GM19238 (cell line): Measurements from ENCODE around the gene CHCHD3.

Experiments
- DNase-seq: peaks from one replicate; pipeline ENCODE4 v3.0.0; 2011; ENCODE audit warnings: low spot score; ENCODE audit not compliant: insufficient read length

CHCHD3 gene

DNA sequence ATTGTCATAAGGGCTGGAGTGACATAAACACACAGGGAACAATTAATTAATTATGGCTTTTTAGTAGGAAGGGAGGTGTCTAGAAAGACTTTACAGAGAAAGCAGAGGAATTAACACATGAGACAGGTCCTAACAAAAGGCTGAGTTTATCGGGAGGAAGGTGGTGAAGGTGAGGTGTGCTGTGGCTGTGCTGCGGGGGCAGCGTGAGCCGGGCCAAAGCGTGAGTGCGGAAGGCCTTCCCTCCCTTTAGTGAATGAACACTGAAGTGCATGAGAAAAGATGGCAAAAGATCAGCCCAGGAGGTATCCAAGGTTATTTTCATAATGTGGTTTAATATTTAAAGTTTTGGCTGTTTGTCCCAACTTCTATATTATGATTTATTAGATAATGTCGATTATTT is 262.2 kb downstream of the CHCHD3 start:
- DNase-seq, result no peak

DNA sequence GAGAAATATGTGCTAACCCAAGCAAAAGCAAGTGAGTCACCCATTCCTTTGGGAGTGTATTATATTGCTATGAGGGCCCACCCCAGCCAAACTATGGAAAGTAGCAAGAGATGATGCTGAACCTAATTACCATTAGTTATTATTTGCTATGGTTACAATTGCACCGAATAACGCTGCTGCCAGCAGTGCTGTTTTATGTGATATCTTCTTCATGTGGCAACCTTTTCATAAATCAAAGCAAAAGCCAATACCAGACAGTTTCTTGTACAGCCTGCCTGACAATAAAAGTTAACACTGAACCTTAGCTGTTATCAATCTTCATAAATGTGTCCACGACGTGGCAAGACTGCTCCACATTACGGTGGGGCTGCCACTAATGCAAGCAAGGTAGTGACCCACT is 263.9 kb downstream of the CHCHD3 start:
- no peak for DNase-seq

DNA sequence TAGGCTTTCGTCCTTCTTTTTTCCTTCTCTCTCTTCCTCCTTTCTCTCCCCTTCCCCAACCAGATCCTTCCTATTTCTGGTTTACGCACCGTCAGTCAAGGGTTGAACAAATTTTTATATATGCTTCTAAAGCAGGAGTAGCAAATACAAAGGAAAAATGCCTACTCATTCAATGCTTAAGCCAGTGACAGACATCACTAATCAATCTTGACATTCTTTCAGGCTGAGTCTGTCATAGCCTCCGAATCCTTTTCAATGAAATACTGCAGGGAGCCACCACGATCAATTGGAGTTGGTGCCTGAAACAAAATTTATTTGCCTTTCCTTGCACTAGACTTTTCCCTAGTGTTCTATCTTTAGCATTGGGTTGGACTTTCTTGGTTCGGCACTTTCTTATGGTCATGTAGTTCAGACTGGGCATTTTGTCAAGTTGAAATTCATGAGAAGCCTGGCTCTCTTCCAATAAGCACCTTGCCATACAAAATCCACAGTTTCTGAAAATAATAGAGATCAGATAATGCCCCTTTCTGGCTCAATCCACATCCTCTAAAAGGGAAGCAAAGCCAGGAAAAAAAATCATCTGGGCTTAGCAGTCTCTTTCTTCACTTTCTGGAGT is 266.1 kb downstream of the CHCHD3 start:
- no peak for DNase-seq

DNA sequence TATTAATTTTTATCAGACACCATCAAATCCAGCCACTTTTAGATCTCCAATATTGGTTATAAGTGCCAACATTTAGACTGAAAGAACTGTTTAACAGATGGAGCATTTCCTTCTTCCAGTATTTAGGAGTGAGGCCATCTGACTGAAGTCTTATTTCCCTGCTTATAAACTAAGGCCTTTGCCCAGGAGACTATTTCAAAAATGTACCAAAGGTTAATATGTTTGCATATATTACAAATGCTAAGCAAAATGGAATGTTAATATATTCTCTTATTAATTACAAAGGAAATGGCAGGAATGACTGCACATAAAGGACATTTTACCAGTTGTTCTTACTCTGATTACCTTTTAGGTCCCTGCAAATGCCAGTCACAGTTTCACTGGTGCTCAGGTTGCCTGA is 266.8 kb downstream of the CHCHD3 start:
- DNase-seq, result no peak

DNA sequence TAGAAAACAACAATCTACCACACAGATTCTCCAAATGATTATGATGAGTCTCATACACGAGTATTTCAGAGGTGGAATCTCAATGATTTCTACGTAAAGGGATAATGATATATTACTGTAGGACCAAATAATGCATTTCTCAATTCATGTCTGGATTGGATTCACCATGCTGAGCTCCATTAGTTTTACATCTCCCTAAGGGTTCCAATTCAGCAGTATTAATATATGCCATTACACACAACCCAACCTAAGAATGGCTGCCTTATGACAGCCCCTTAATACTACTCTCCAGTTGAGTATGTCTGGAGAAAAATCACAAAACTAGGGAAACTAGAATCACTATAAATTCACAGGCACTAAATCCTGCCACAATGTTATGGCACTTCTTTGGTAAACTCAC is 271.3 kb downstream of the CHCHD3 start:
- DNase-seq, result no peak

DNA sequence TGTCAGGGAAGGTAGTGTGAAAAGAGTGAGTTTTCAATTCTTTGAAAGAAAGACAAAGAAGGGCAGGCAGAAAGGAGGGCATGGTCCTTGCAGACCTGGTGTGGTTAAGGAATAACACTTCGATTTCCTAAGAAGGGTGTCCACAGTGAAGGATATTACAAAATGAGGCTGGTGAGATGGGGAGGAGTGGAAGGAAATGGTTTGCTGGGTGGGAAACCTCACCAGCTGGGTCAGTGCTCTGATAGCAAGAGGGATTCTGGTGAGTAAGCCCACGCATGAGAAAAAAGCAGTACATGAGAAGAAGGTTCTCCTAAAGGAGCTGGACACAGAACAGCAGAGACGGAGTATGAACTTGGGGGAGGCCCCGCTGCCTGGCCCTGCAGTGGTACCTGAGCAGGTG is 275.1 kb downstream of the CHCHD3 start:
- DNase-seq, result no peak

DNA sequence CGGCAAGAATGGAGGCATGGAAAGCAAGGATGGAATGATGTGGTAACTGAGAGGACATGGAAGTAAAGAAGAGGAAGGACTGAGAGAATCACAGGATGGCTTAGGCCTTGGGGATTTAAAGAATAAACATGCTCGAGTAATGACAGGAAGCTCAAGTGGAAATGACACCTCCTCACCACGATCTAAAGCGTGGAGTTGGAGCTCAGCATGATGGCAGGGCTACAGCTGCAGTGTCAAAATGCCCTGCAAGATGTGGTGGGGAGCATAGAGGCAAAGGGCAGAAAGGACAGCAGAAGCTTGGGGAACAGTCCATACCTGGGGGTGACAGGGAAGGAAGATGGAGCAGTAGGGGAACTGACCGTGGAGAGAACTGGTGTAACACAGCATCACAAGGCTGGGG is 276.1 kb downstream of the CHCHD3 start:
- no peak for DNase-seq

DNA sequence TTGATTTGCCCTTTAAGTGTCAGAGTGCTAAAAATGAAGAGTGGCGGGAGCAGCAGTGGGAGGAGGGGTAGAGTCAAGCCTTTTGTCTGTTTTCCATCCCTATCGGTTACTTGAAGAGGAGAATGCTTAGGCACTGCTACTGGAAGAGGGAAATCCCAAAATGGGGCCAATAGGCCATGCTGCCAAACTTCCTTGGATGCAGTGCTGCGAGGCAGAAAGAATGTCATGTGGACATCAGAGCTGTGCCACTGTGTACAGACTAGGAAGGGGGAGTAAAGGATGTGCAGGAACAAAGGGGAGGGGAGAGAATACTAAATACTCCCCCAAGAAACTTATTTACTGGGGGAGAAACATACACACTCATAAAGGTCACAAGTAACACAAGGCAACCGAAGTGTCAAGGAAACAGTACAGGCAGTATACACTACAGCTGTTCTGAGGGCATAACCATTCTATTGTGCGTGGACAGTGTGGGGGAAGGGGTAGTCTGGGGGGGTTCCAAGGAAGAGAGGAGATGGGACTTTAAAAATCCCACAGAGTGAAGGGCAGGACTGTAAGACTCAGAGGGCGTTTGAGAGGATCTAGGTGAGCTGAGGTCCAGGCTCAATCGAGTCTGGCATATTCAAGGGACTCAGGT is 276.9 kb downstream of the CHCHD3 start:
- no peak for DNase-seq

DNA sequence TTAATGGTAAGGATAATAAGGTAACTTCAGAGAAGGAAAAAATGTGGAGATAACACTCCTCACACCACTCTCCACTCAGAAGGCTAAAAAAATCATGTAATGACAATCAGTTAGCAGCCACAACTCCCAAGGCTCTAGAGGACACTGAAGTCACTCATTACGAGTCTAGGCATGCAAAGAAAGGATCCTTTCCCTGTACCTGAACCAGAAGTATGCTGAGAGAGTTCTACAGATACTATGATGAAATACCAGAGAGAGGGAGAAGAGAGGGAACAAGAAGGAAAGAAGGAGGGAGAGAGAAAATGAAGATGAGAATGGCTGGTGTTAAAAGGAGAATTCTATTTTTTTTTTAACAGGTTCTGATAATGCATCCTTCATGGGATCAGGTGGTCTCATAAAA is 281.4 kb downstream of the CHCHD3 start:
- DNase-seq, result no peak

DNA sequence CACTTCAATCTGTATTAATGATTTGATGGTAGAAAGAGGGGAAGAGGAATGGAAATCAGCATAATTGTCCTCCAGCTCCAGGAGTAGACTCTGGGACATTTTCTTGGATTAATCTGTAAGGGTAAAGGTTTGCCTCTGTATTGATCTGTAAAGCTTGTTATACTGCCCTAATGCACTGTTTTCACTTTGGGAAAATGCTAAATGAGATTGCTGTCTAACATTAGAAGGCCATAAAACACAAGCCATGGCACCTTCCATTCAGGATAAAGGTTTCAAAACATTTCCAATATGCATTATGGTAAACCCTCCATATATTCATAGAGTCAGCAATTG is 282.8 kb downstream of the CHCHD3 start:
- DNase-seq, result no peak

DNA sequence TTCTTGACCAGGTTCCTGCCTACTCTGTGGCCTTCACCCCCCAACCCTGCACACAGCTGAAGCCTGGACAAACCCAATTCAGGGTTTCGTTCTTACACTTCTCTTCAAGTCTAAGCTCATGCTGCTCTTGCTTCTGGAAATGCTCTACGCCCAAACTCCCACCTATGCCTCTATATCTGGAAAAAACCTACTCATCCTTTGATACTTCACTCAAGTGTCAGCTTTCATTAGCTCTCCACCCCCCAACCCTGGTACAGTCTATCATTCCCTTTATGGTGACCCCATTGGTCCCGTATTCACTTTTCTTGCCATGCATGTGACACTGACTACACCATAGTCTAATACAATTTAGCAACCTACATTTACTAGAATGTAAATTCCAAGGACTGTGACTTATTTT is 284.7 kb downstream of the CHCHD3 start:
- no peak for DNase-seq

DNA sequence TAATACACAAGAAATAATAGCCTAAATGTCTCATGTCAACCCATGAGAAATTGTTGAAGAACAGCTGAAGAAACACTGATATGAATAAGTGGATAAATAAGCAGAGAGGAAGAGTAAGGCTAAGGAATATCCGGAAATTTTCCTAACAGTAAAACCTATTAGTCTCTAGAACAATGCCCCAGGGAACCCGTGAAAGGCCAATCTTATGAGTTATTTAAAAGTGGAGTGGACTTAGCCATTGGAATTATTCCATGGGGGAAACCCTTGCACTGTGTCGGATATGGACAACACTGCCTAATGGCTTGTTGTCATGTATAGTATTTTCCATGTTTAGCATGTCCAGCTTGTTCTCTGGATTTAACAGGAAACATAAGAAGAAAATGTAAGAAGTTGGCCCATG is 288.4 kb downstream of the CHCHD3 start:
- DNase-seq, result no peak

DNA sequence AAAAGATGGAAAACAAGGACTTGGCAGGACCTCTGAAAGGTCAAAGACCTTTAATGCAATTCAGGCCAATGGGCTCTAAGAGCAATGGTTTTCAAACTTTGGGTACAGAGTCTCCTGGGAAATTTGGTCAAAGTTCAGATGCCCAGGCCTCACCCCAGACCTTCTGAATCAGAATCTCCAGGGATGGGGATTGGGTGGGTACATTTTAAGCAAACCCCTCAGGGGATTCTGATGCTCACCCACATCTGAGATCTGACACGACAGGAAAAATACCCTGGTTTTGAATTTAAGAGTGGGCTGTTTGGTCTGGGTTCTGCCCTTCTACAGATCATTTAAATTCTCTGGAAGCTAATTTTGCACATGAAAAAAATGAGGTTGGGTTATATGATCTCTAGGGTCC is 290.9 kb downstream of the CHCHD3 start:
- no peak for DNase-seq

DNA sequence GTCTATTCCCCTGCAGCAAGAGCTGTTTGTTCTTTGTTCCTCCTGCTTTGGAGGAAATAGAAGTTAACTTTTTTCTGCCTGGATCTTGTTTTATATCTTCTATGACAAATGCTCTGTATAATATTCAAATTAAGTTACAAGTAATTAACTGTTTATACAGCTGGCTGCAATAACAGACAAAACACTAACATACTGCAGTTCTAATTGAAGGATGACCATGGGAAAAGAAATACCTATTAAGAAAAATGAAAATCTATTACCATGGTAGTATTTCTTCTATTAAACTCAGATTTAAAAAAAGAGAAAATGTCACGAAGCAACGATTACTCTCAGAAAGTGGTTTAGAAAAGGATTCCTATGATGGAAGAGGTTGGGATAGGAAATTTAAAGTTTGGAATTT is 291.8 kb downstream of the CHCHD3 start:
- DNase-seq, result no peak

DNA sequence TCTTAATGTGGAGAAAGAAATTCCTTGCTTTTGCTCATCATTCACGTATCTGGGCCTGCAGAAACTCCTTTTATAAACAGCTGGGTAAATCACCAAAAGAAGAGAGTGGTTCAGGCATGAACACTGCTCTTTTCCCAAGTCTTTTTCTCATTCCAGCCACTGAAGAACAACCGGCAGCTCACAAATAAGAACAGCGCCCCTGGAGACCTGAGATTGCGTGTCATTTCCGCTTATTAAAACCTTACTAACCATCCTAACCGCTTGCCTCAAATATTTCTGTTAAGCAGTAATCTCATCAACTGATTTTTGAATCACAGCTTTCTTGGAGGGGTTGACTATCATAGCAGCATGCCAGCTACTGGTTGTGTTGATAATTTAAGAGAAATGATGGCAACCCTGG is 292.6 kb downstream of the CHCHD3 start:
- DNase-seq, result no peak

DNA sequence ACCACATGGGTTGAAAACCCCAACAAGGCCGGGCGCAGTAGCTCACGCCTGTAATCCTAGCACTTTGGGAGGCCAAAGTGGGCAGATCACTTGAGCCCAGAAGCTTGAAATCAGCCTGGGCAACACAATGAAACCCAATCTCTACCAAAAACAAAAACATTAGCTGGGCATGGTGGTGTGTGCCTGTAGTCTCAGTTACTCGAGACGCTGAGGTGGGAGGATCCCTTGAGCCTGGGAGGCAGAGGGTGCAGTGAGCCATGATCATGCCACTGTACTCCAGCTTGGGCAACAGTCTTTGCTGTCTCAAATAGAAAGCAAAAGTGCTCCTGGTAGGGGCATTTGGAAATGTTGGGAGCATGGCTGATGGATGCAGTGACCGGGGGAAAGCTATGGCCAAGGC is 296.0 kb downstream of the CHCHD3 start:
- DNase-seq, result no peak

DNA sequence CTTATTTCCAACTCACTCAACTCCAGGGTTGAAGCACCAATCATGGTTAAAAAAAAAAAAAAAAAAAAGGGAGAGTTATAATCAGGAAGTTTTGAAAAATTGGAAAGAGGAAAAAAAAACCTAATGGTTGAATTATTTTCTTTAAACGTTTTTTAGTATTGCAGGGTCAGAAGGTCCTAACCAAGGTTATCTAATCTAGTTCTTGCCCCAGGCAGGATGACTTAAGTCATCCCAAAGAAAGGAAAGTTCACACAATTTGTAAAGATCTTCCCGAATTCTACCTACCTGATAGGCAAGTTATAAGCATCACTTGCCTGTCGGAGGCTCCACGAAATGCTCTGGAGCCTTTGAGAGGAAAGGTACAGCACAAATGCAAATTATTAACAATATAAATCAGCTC is 297.5 kb downstream of the CHCHD3 start:
- DNase-seq, result no peak

DNA sequence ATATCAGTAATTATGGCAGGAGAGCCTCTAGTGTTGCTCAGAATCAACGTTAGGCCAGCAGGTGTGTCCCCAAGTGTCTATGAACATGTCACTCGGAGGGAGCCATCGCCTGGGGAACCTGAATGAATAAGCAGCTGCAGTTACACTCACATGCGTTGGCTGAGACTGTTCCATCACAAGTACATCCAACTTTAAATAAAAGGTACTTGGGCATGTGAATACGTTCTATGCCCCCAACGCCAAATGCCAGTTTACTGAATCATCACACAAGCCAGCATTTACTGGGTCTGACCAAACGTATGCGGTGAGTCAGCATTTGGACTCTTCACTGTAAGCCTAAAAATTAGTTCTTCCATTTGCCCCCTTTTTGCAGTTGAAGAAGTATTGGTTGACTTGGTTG is 298.1 kb downstream of the CHCHD3 start:
- no peak for DNase-seq

DNA sequence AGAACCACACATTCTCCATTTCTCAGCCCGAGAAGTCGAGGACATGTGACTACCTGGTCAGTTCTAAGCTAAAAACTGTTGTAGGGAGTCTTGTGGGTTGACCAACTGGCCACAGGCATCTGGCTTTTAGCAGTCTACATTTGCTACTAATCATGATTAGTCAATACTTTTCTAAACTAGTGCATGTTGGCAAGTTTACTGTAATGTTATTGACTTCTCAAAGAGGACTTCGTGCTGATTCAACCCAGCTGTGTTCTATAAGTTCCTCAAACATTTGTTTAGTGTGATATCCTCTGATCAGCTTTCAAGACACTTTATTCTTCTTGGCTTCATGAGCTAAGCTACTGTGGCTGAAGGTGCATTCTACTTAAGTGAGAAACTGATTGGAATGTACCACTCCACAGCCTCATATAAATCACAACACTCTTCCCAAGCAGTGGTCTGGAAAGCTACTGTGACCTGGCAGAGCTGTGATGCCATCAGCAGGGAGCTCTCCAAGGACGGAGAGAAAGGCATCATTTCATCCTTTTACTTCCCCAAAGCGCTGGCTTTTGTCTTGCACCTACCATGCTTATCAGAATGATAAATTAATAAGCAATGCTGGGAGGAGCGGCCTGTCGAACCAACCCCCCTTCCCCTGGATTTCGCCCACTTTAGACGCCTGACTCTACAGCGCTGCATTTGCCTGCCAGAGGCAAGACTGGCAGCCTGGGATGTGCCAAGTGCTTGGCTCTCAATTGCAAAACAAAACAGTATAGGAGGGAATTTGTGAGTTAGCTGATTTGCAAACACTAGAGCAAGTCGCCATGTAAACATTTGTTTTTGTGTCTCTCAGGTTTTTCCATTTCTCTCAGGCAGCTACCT is 298.9 kb downstream of the CHCHD3 start:
- no peak for DNase-seq

DNA sequence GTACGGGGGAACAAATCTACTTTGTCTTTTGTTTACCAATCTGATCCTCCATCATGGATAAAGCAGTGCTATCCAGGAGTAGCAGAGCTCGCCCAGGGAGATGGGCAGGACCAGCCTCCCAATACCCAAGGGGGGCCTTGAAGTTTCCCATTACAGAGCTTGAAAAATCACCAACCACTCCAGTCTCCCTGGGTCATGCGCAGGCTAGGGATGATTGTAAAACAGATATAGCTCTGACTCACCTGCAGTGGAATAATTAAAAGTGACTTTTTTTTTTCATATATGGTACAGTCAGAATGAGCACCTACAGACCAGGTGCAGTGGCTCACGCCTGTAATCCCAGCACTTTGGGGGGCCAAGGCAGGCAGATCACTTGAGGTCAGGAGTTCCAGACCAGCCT is 301.1 kb downstream of the CHCHD3 start:
- DNase-seq, result no peak

DNA sequence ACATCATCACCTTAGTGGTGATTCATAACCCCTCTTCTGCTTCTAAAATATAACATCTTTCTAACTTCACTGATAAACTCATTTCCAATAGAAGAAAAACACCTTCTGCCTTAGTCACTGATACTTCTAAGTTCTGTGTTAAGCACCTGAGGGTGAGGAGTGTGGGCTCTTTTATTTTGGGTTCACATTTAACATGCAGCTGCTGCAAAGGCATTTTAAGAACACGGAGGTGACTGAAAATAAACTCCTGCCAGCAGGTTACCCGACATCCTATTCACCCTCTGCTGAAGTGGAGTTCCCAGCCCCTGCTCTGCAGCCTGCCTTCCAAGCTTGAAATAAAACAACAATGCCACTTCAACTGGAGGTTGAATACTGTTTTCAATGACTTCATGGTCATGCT is 302.7 kb downstream of the CHCHD3 start:
- no peak for DNase-seq

DNA sequence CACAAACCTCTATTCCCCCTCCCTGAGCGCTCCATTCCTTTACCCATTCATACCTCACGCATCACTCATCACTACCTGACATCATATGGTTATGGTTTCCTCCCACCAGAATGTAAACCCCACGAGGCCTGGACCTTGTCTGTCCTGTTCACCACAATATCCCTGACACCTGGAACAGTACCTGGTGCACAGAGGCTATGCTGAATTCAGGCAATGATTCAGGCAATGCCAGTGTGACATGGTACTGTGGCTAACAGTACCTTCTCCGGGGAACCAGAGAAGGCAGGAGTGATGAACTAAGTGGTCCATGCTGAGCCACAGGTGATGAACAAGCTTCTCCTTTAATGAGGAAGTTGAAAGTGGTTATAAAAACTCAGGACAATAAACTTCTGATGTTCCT is 303.1 kb downstream of the CHCHD3 start:
- DNase-seq, result no peak

DNA sequence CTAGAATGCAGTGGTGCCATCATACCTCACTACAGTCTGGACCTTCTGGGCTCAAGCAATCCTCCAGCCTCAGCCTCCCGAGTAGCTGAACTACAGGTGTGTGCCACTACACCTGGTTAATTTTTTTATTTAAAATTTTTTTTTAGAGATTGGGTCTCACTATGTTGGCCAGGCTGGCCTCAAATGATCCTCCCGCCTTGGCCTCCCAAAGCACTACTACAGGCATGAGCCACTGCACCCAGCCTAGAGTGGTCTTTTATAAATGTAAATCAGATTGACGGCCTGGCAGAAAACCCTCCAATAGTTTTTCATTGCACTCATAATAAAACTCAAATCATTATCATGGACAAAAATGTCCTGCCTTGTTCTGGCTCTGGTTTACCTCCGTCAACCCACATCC is 303.9 kb downstream of the CHCHD3 start:
- DNase-seq, result no peak
